Mesendoderm (in vitro differentiated cells): ENCODE data around the gene GLYR1.

ENCODE experiments used
- DNase-seq: peaks from one replicate; pipeline ENCODE4 v3.0.0; 2013
- H2AK5ac ChIP-seq: 2 replicates; pipeline ENCODE4 v1.6.1; 2013; ENCODE audit warnings: low read length, inconsistent platforms
- H2BK120ac ChIP-seq: 2 replicates; pipeline ENCODE4 v1.6.1; 2013; ENCODE audit warnings: low read depth, mild to moderate bottlenecking, low read length, moderate library complexity, mixed read lengths
- H2BK15ac ChIP-seq: replicated peaks from 2 replicates; pipeline ENCODE4 v1.6.1; 2013; ENCODE audit warnings: low read depth, mild to moderate bottlenecking, moderate library complexity
- H2BK5ac ChIP-seq: 2 replicates; pipeline ENCODE4 v1.6.1; 2013; ENCODE audit warnings: low read length, inconsistent platforms
- H3K18ac ChIP-seq: 2 replicates; pipeline ENCODE4 v1.6.1; 2013; ENCODE audit warnings: mild to moderate bottlenecking, low read length, mixed read lengths
- H3K23ac ChIP-seq: one replicate; pipeline ENCODE4 v1.6.1; 2013; ENCODE audit warnings: low read length
- H3K27ac ChIP-seq: 2 replicates; pipeline ENCODE4 v1.5.1; 2013; ENCODE audit warnings: low read depth, mild to moderate bottlenecking, inconsistent platforms, low read length, moderate library complexity
- H3K27me3 ChIP-seq: 2 replicates; pipeline ENCODE4 v1.6.1; 2013; ENCODE audit warnings: low read length, control low read depth, mild to moderate bottlenecking, inconsistent platforms; ENCODE audit not compliant: insufficient read depth, poor library complexity
- H3K36me3 ChIP-seq: 2 replicates; pipeline ENCODE4 v1.6.1; 2013; ENCODE audit warnings: low read length, inconsistent platforms; ENCODE audit not compliant: control insufficient read depth, insufficient read depth
- H3K4ac ChIP-seq: one replicate; pipeline ENCODE4 v1.6.1; 2013; ENCODE audit warnings: low read depth, mild to moderate bottlenecking, low read length, moderate library complexity
- H3K4me1 ChIP-seq: 2 replicates; pipeline ENCODE4 v1.6.1; 2013; ENCODE audit warnings: low read depth, low read length, inconsistent platforms; ENCODE audit not compliant: control insufficient read depth
- H3K4me2 ChIP-seq: 2 replicates; pipeline ENCODE4 v1.6.1; 2013; ENCODE audit warnings: low read length
- H3K4me3 ChIP-seq: 2 replicates; pipeline ENCODE4 v1.5.1; 2013; ENCODE audit warnings: mild to moderate bottlenecking, low read length
- H3K56ac ChIP-seq: one replicate; pipeline ENCODE4 v1.6.1; 2013; ENCODE audit warnings: low read length
- H3K79me1 ChIP-seq: 2 replicates; pipeline ENCODE4 v1.6.1; 2013; ENCODE audit warnings: low read length, inconsistent platforms
- H3K79me2 ChIP-seq: 2 replicates; pipeline ENCODE4 v1.6.1; 2013; ENCODE audit warnings: mild to moderate bottlenecking, low read length; ENCODE audit not compliant: control insufficient read depth, insufficient read depth
- H3K9ac ChIP-seq: 2 replicates; pipeline ENCODE4 v1.6.1; 2013; ENCODE audit warnings: low read length, inconsistent platforms
- H4K5ac ChIP-seq: one replicate; pipeline ENCODE4 v1.6.1; 2013; ENCODE audit warnings: low read length
- H4K8ac ChIP-seq: one replicate; pipeline ENCODE4 v1.6.1; 2013; ENCODE audit warnings: low read depth, mild to moderate bottlenecking, control low read depth, low read length, moderate library complexity
- WGBS: extraction: QIAGEN DNeasy Blood & Tissue Kit; methylation state at CpG from one replicate; pipeline ENCODE4 v1.1.7; 2013; ENCODE audit warnings: low lambda C conversion rate, missing lambda C conversion rate; ENCODE audit not compliant: insufficient coverage; ENCODE audit errors: extremely low coverage; 5-methylcytosine and 5-hydroxymethylcytosine counted together

Gene GLYR1

GRCh38 chr16:4840984-4841383 is 6.1 kb downstream of the GLYR1 start:
- no CpG with 5 or more reads among the region's 5 CpGs for WGBS
- Histone ChIP-seq H2AK5ac (no peak overlapping the region), H3K4me2 (no peak overlapping the region), H4K8ac (no peak overlapping the region), H4K5ac (no peak overlapping the region), H3K27me3 (no peaks in the 10 kb centered on the region), H3K36me3 (peaks cover 3% of the 10 kb centered on the region), H2BK120ac (no peak overlapping the region), H2BK15ac (no peak overlapping the region), H3K4ac (no peak overlapping the region), H3K56ac (no peak overlapping the region), H3K18ac (no peak overlapping the region), H3K9ac (no peak overlapping the region), H3K79me1 (peaks cover 5% of the 10 kb centered on the region), H3K4me3 (no peak overlapping the region), H3K23ac (no peak overlapping the region), H3K27ac (no peak overlapping the region), H2BK5ac (no peak overlapping the region), H3K79me2 (peaks cover 12% of the 10 kb centered on the region), H3K4me1 (peaks cover under 1% of the 10 kb centered on the region)
- no peak for DNase-seq

- H4K8ac ChIP-seq: no peak overlapping the region
- no peak overlapping the region for H3K4me3 ChIP-seq
- no peak overlapping the region for H3K4me2 ChIP-seq
- no CpG with 5 or more reads among the region's 5 CpGs for WGBS
- H3K23ac ChIP-seq: no peak overlapping the region
- H3K9ac ChIP-seq: no peak overlapping the region
- H3K79me1 ChIP-seq: peaks cover 4% of the 10 kb centered on the region
- H2AK5ac ChIP-seq: no peak overlapping the region
- no peak overlapping the region for H3K18ac ChIP-seq
- no peak overlapping the region for H2BK15ac ChIP-seq
- H3K4me1 ChIP-seq: no peaks in the 10 kb centered on the region
- no peak for DNase-seq
- no peak overlapping the region for H3K56ac ChIP-seq
- peaks cover 5% of the 10 kb centered on the region for H3K79me2 ChIP-seq
- no peak overlapping the region for H4K5ac ChIP-seq
- no peak overlapping the region for H2BK120ac ChIP-seq
- no peak overlapping the region for H3K4ac ChIP-seq
- no peak overlapping the region for H3K27ac ChIP-seq
- peaks cover 3% of the 10 kb centered on the region for H3K36me3 ChIP-seq
- no peak overlapping the region for H2BK5ac ChIP-seq
- no peaks in the 10 kb centered on the region for H3K27me3 ChIP-seq
Measured at GRCh38 chr16:4839942-4840341, 7.1 kb downstream of the GLYR1 start.

GRCh38 chr16:4837733-4838501 is 9.2 kb downstream of the GLYR1 start:
- H3K9ac ChIP-seq: no peak overlapping the region
- H3K27ac ChIP-seq: no peak overlapping the region
- no peak overlapping the region for H3K4ac ChIP-seq
- H3K4me1 ChIP-seq: no peaks in the 10 kb centered on the region
- no peak overlapping the region for H3K23ac ChIP-seq
- no peak for DNase-seq
- no peak overlapping the region for H2BK15ac ChIP-seq
- H3K27me3 ChIP-seq: no peaks in the 10 kb centered on the region
- H2AK5ac ChIP-seq: no peak overlapping the region
- no peak overlapping the region for H4K8ac ChIP-seq
- H3K56ac ChIP-seq: no peak overlapping the region
- no CpG with 5 or more reads among the region's 13 CpGs for WGBS
- H4K5ac ChIP-seq: no peak overlapping the region
- H3K79me2 ChIP-seq: no peaks in the 10 kb centered on the region
- H2BK5ac ChIP-seq: no peak overlapping the region
- H2BK120ac ChIP-seq: no peak overlapping the region
- H3K4me2 ChIP-seq: no peak overlapping the region
- H3K36me3 ChIP-seq: peaks cover 6% of the 10 kb centered on the region
- H3K4me3 ChIP-seq: no peak overlapping the region
- H3K79me1 ChIP-seq: peaks cover 4% of the 10 kb centered on the region
- no peak overlapping the region for H3K18ac ChIP-seq

GRCh38 chr16:4836727-4837126 is 10.4 kb downstream of the GLYR1 start:
- Histone ChIP-seq H3K79me2 (no peaks in the 10 kb centered on the region), H2AK5ac (no peak overlapping the region), H3K27me3 (no peaks in the 10 kb centered on the region), H3K23ac (no peak overlapping the region), H4K5ac (no peak overlapping the region), H3K4ac (no peak overlapping the region), H3K79me1 (peaks cover 4% of the 10 kb centered on the region), H3K4me2 (no peak overlapping the region), H2BK120ac (no peak overlapping the region), H3K4me3 (no peak overlapping the region), H2BK5ac (no peak overlapping the region), H3K56ac (no peak overlapping the region), H3K27ac (no peak overlapping the region), H3K36me3 (peaks cover 12% of the 10 kb centered on the region), H2BK15ac (no peak overlapping the region), H3K4me1 (no peaks in the 10 kb centered on the region), H4K8ac (no peak overlapping the region), H3K9ac (no peak overlapping the region), H3K18ac (no peak overlapping the region)
- no CpG with 5 or more reads among the region's 2 CpGs for WGBS
- no peak for DNase-seq

- Histone ChIP-seq H3K23ac (no peak overlapping the region), H3K18ac (no peak overlapping the region), H4K5ac (no peak overlapping the region), H3K79me2 (no peaks in the 10 kb centered on the region), H2AK5ac (no peak overlapping the region), H3K4me3 (no peak overlapping the region), H3K9ac (no peak overlapping the region), H4K8ac (no peak overlapping the region), H2BK120ac (no peak overlapping the region), H3K4ac (no peak overlapping the region), H3K4me2 (no peak overlapping the region), H3K56ac (no peak overlapping the region), H3K79me1 (peaks cover 4% of the 10 kb centered on the region), H2BK15ac (no peak overlapping the region), H3K36me3 (peaks cover 20% of the 10 kb centered on the region), H3K27ac (no peak overlapping the region), H3K27me3 (no peaks in the 10 kb centered on the region), H3K4me1 (no peaks in the 10 kb centered on the region), H2BK5ac (no peak overlapping the region)
- DNase-seq: no peak
- WGBS: no CpG with 5 or more reads among the region's 1 CpG
Measured at GRCh38 chr16:4833584-4833983, 13.5 kb downstream of the GLYR1 start.
